Mucosa of gallbladder (tissue), 1 donor: Measurements from ENCODE around the gene RASSF5. TPM values are rescaled to one million over a fixed set of nuclear protein-coding genes. Genes with fewer than 3 reads are reported as not detected.
A peak's percentile ranks its signal among the peaks of the same experiment; 100 is the strongest.

ENCODE experiments used
- DNase-seq: peaks from one replicate; pipeline ENCODE4 v3.0.0-alpha.2; 2020; ENCODE audit warnings: low spot score
- total RNA-seq: library from RNA; stranded (reverse); gene quantifications from one replicate; pipeline ENCODE4 v1.2.1, GENCODE V29; 2021
- donor health status: DM: no; HTN: no; CAD: no.

Gene RASSF5
- total RNA-seq, 1 donor from 2014 or later = 49.5 TPM

GRCh38 chr1:206497363-206497762 lies 10.0 kb upstream of the RASSF5 start:
- no peak for DNase-seq

GRCh38 chr1:206497774-206498173 lies 9.6 kb upstream of the RASSF5 start:
- no peak for DNase-seq

- DNase-seq = no peak
Measured at GRCh38 chr1:206498685-206499084, 8.6 kb upstream of the RASSF5 start.

- DNase-seq = no peak
Measured at GRCh38 chr1:206500046-206500445, 7.3 kb upstream of the RASSF5 start.

- DNase-seq = no peak
Measured at GRCh38 chr1:206501881-206502280, 5.5 kb upstream of the RASSF5 start.

- no peak for DNase-seq
Measured at GRCh38 chr1:206502403-206502802, 4.9 kb upstream of the RASSF5 start.

GRCh38 chr1:206502812-206503211 lies 4.5 kb upstream of the RASSF5 start:
- no peak for DNase-seq

- DNase-seq = no peak
Measured at GRCh38 chr1:206503591-206504362, 3.6 kb upstream of the RASSF5 start.

- no peak for DNase-seq
Measured at GRCh38 chr1:206504363-206504713, 3.0 kb upstream of the RASSF5 start.

GRCh38 chr1:206505702-206506355 lies 1.5 kb upstream of the RASSF5 start:
- DNase-seq = no peak

- DNase-seq = no peak
Measured at GRCh38 chr1:206506405-206507283, 687 bp upstream of the RASSF5 start.

- DNase-seq = no peak
Measured at GRCh38 chr1:206508130-206508889, 979 bp downstream of the RASSF5 start.

GRCh38 chr1:206508956-206509355 lies 1.6 kb downstream of the RASSF5 start:
- peak; percentile 57 for DNase-seq

- DNase-seq = no peak
Measured at GRCh38 chr1:206509612-206510257, 2.4 kb downstream of the RASSF5 start.

- DNase-seq = no peak
Measured at GRCh38 chr1:206510371-206510770, 3.0 kb downstream of the RASSF5 start.

- DNase-seq = no peak
Measured at GRCh38 chr1:206511362-206512057, 4.2 kb downstream of the RASSF5 start.

GRCh38 chr1:206512058-206512850 lies 4.9 kb downstream of the RASSF5 start:
- no peak for DNase-seq

GRCh38 chr1:206512851-206513180 lies 5.5 kb downstream of the RASSF5 start:
- DNase-seq = no peak

- peak; percentile 50 for DNase-seq
Measured at GRCh38 chr1:206513312-206514111, 6.2 kb downstream of the RASSF5 start.
